Measurements from ENCODE around the gene PTK6. TPM values are rescaled to one million over a fixed set of nuclear protein-coding genes. Genes with fewer than 3 reads are reported as not detected.

PTK6 gene
- total RNA-seq, 2 experiments from 2014 or later, result 0.13 to 2.0 TPM

DNA sequence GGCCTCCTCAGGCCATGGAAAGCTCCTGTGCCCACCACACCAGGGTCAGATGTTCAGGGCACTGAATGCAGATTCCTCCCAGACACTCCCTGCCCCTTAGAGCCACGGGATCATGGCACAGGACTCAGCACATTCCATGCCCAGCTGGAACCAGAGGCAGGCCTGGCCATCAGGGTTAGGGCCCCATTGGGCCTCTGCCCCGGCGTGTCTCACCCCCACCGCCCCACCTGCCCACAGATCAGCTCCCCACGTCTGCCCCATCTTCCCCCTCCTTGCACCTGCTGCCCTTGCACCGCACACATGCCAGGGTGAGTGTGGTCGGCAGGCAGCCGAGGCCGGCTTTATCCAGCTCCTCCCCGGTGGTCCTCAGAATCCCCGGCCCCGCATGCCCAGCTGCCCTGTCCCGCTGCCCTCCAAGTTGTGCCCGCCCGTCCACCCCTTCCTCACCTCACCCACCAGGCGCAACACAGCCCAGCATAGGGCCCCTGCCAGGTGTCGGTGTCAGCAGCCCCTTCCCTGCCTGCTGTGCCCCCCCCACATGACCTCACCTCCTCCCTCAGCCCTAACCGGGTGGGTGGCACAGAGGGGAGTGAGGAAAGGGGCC lies 12.6 kb upstream of the PTK6 start:
- no peaks in the 10 kb centered on the region for H3K9me2 ChIP-seq (ENCODE audit: insufficient read depth, low read length)

DNA sequence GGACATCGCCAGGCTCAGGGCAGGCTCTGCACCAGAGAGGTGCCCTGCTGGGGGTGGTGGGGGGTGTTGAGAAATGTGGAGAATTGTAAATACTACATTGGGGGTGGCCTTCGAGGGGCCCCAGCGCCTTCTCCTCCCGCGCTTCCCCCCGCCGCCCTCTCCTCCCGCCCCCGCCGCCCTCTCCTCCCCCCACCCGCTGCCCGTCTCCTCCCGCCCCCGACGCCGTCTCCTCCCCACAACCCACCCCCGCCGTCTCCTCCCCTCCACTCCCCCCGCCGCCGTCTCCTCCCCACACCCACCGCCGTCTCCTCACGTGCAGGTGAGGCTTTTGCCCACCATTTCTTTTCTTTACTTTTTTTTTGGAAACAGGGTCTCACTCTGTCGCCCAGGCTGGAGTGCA lies 11.8 kb upstream of the PTK6 start:
- no peak overlapping the region for H3K4me3 ChIP-seq (ENCODE audit: low read depth, low read length, poor library complexity, severe bottlenecking)
- no peaks in the 10 kb centered on the region for H3K79me2 ChIP-seq (ENCODE audit: insufficient read depth, low read depth, low read length)
- intact Hi-C loops (cut with micrococcal nuclease; ENCODE audit: unreplicated experiment), result no loop called here
- TF ChIP-seq, protein P1, sequence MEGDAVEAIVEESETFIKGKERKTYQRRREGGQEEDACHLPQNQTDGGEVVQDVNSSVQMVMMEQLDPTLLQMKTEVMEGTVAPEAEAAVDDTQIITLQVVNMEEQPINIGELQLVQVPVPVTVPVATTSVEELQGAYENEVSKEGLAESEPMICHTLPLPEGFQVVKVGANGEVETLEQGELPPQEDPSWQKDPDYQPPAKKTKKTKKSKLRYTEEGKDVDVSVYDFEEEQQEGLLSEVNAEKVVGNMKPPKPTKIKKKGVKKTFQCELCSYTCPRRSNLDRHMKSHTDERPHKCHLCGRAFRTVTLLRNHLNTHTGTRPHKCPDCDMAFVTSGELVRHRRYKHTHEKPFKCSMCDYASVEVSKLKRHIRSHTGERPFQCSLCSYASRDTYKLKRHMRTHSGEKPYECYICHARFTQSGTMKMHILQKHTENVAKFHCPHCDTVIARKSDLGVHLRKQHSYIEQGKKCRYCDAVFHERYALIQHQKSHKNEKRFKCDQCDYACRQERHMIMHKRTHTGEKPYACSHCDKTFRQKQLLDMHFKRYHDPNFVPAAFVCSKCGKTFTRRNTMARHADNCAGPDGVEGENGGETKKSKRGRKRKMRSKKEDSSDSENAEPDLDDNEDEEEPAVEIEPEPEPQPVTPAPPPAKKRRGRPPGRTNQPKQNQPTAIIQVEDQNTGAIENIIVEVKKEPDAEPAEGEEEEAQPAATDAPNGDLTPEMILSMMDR (conservative IDR thresholded peaks at IDR 0.05; ENCODE audit: low read length), result no peak
- TF ChIP-seq EZH2phosphoT487 (IDR thresholded peaks at IDR 0.05; ENCODE audit: borderline replicate concordance, low read depth, low read length), result no peak
- no peaks in the 10 kb centered on the region for H3K36me3 ChIP-seq (ENCODE audit: insufficient read depth, low read length)
- CTCF ChIA-PET (ENCODE audit: unreplicated experiment), result interaction anchor here (0.5 kb wide), 1 partner anchor 174 kb away, joined by 5 read pairs; no protein-coding TSS in a partner anchor
- DNase-seq (ENCODE audit: low spot score), result no peak
- H2AFZ ChIP-seq (ENCODE audit: low read length), result no peak overlapping the region
- no peaks in the 10 kb centered on the region for H3K9me3 ChIP-seq (ENCODE audit: low read length)
- H3K4me1 ChIP-seq (ENCODE audit: insufficient read depth, low read length, poor library complexity, severe bottlenecking), result peaks cover 54% of the 10 kb centered on the region
- POLR2A ChIA-PET, result no interaction called here
- no peaks in the 10 kb centered on the region for H3K9me2 ChIP-seq (ENCODE audit: insufficient read depth, low read length)
- H3K4me2 ChIP-seq (ENCODE audit: low read length), result no peak overlapping the region
- H4K20me1 ChIP-seq (ENCODE audit: insufficient read depth, low read length), result no peaks in the 10 kb centered on the region
- BruUV-seq (replicated peaks), result no TSS peak
- H3K27ac ChIP-seq (ENCODE audit: low read depth, low read length, poor library complexity, severe bottlenecking), result no peak overlapping the region

More for the DNA sequence above, 12.6 kb upstream of the PTK6 start:
- Histone ChIP-seq H3K9me3 (ENCODE audit: low read length) (no peaks in the 10 kb centered on the region), H3K4me3 (ENCODE audit: low read depth, low read length, poor library complexity, severe bottlenecking) (no peak overlapping the region), H3K4me2 (ENCODE audit: low read length) (no peak overlapping the region), H2AFZ (ENCODE audit: low read length) (no peak overlapping the region), H3K36me3 (ENCODE audit: insufficient read depth, low read length) (no peaks in the 10 kb centered on the region), H4K20me1 (ENCODE audit: insufficient read depth, low read length) (no peaks in the 10 kb centered on the region), H3K4me1 (ENCODE audit: insufficient read depth, low read length, poor library complexity, severe bottlenecking) (peaks cover 61% of the 10 kb centered on the region), H3K79me2 (ENCODE audit: insufficient read depth, low read depth, low read length) (no peaks in the 10 kb centered on the region), H3K27ac (ENCODE audit: low read depth, low read length, poor library complexity, severe bottlenecking) (no peak overlapping the region)
- TF ChIP-seq, protein P1 (conservative IDR thresholded peaks at IDR 0.05; ENCODE audit: low read length), result no peak
- no peak for TF ChIP-seq EZH2phosphoT487 (IDR thresholded peaks at IDR 0.05; ENCODE audit: borderline replicate concordance, low read depth, low read length)
- ChIA-PET CTCF (ENCODE audit: unreplicated experiment) (interaction anchor here (0.5 kb wide), 1 partner anchor 173 kb away, joined by 5 read pairs; no protein-coding TSS in a partner anchor), POLR2A (no interaction called here)
- DNase-seq (ENCODE audit: low spot score), result no peak
- intact Hi-C loops (cut with micrococcal nuclease; ENCODE audit: unreplicated experiment), result loop anchor here (5.0 kb wide), 1 partner anchor 78 kb away; the partner anchor contains the start of gene GMEB2
- BruUV-seq (replicated peaks), result no TSS peak

DNA sequence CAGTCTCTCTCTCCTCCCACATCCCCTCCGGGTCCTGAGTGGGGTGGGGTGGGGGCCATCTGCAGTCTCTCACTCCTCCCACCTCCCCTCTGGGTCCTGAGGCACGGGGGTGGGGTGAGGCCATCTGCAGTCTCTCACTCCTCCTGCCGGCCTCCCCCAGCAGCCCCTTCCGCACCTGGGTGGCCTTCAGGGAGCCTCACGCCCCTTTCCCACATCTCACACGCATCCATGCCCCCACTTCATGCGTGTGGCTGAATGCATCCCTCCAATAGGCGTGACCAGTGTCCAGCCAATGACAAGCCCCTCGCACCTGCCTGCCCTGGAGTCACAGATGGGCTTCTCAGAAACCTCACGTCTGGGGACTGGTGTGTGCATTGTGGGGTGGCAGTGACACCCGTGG lies 11.4 kb upstream of the PTK6 start:
- Histone ChIP-seq H3K79me2 (ENCODE audit: insufficient read depth, low read depth, low read length) (no peaks in the 10 kb centered on the region), H3K4me3 (ENCODE audit: low read depth, low read length, poor library complexity, severe bottlenecking) (no peak overlapping the region), H2AFZ (ENCODE audit: low read length) (no peak overlapping the region), H3K27ac (ENCODE audit: low read depth, low read length, poor library complexity, severe bottlenecking) (no peak overlapping the region), H3K36me3 (ENCODE audit: insufficient read depth, low read length) (no peaks in the 10 kb centered on the region), H3K9me3 (ENCODE audit: low read length) (no peaks in the 10 kb centered on the region), H3K4me2 (ENCODE audit: low read length) (no peak overlapping the region), H4K20me1 (ENCODE audit: insufficient read depth, low read length) (no peaks in the 10 kb centered on the region), H3K9me2 (ENCODE audit: insufficient read depth, low read length) (no peaks in the 10 kb centered on the region), H3K4me1 (ENCODE audit: insufficient read depth, low read length, poor library complexity, severe bottlenecking) (peaks cover 49% of the 10 kb centered on the region)
- no peak for TF ChIP-seq EZH2phosphoT487 (IDR thresholded peaks at IDR 0.05; ENCODE audit: borderline replicate concordance, low read depth, low read length)
- TF ChIP-seq, protein P1 (conservative IDR thresholded peaks at IDR 0.05; ENCODE audit: low read length), result no peak
- ChIA-PET CTCF (ENCODE audit: unreplicated experiment) (no interaction called here), POLR2A (no interaction called here)
- no peak for DNase-seq (ENCODE audit: low spot score)
- intact Hi-C loops (cut with micrococcal nuclease; ENCODE audit: unreplicated experiment), result no loop called here
- BruUV-seq (replicated peaks), result no TSS peak
